Suprapubic skin (tissue), 3 donors: ENCODE data around the gene CUEDC1.

Experiments used
- POLR2AphosphoS5 ChIP-seq, 3 donors: sonication (generic); formaldehyde crosslinking; IDR thresholded peaks; one replicate each; pipeline ENCODE4 v1.6.1; 2017; ENCODE audit warnings: antibody characterized with exemption in 3 of 3
- TF ChIP-seq, protein P1 (sequence below), 2 donors: fragments of 200-600 bp in 1 of 2; fragments of 450-650 bp in 1 of 2; sonication (generic) in 1 of 2; IDR thresholded peaks; one replicate each; pipeline ENCODE4 v1.5.1; 2016 to 2019; ENCODE audit warnings: antibody characterized with exemption in 2 of 2, mild to moderate bottlenecking in 1 of 2, moderate library complexity in 1 of 2

DNA sequence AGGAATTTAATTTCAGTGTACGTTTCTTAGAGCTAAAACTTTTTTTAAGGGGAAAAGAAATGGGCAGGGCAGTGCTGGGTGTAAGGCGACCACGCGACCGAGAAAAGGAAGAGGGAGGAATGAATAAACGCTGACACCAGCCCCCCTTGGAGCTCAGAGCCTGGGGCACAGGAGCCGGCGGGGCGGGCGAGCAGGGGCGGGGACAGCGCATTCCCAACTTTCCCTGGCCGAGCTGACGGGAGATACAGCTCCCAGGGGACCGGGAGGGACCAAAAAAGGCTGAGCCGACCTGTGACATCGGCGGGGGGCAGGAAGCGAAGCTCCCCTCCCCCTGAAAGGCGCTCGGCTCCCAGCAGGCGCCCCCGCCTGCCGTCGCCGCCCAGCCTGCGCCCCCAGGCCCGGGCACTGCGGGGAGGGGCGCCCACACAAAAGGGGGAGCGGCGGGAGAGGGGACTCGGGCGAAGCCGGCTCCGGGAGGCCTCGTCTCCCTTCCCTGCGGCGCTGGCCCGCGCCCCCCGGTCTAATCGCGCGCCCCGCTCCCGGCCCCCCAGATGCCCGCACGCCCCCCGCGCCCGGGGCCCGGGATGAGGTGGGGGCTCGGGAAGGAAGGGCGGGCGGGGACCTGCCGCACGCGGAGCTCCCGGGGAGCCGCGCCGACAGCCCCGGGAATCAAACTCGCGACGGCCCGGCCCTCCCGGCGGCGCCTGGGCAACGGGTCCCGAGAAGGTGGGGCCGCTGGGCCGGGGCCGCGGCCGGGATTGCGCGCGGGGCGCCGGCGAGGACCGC, 622 bp downstream of the CUEDC1 start:
- no peak for TF ChIP-seq POLR2AphosphoS5 (IDR thresholded peaks at IDR 0.05)
- TF ChIP-seq, protein P1, sequence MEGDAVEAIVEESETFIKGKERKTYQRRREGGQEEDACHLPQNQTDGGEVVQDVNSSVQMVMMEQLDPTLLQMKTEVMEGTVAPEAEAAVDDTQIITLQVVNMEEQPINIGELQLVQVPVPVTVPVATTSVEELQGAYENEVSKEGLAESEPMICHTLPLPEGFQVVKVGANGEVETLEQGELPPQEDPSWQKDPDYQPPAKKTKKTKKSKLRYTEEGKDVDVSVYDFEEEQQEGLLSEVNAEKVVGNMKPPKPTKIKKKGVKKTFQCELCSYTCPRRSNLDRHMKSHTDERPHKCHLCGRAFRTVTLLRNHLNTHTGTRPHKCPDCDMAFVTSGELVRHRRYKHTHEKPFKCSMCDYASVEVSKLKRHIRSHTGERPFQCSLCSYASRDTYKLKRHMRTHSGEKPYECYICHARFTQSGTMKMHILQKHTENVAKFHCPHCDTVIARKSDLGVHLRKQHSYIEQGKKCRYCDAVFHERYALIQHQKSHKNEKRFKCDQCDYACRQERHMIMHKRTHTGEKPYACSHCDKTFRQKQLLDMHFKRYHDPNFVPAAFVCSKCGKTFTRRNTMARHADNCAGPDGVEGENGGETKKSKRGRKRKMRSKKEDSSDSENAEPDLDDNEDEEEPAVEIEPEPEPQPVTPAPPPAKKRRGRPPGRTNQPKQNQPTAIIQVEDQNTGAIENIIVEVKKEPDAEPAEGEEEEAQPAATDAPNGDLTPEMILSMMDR (IDR thresholded peaks at IDR 0.05), result no peak
